HL-60/S4 (cell line): ENCODE measurements around the gene ERGIC1.

Experiments used
- in situ Hi-C: fragments of 300-500 bp; cut with MboI; formaldehyde crosslinking; loops from 2 replicates; pipeline ENCODE4 v1.14.3; 2022; ENCODE audit warnings: low sequenced_read_pairs

The ERGIC1 gene

GRCh38 chr5:172940268-172941066 is 106.4 kb downstream of the ERGIC1 start:
- in situ Hi-C loops = loop anchor here (25.0 kb wide), 1 partner anchor 453 kb away; no protein-coding TSS in a partner anchor

- in situ Hi-C loops = loop anchor here (25.0 kb wide), 1 partner anchor 454 kb away; no protein-coding TSS in a partner anchor
Observed at GRCh38 chr5:172941067-172941516, 107.0 kb downstream of the ERGIC1 start.

GRCh38 chr5:172942556-172942955 is 108.5 kb downstream of the ERGIC1 start:
- in situ Hi-C loops = loop anchor here (25.0 kb wide), 1 partner anchor 455 kb away; no protein-coding TSS in a partner anchor

- in situ Hi-C loops = loop anchor here (25.0 kb wide), 1 partner anchor 456 kb away; no protein-coding TSS in a partner anchor
Observed at GRCh38 chr5:172943283-172943841, 109.3 kb downstream of the ERGIC1 start.

- in situ Hi-C loops = loop anchor here (25.0 kb wide), 1 partner anchor 457 kb away; no protein-coding TSS in a partner anchor
Observed at GRCh38 chr5:172943906-172944305, 109.9 kb downstream of the ERGIC1 start.

GRCh38 chr5:172944741-172945140 is 110.7 kb downstream of the ERGIC1 start:
- in situ Hi-C loops = loop anchor here (25.0 kb wide), 1 partner anchor 457 kb away; no protein-coding TSS in a partner anchor

- in situ Hi-C loops = loop anchor here (25.0 kb wide), 1 partner anchor 458 kb away; no protein-coding TSS in a partner anchor
Observed at GRCh38 chr5:172945151-172945550, 111.1 kb downstream of the ERGIC1 start.

GRCh38 chr5:172946146-172946545 is 112.1 kb downstream of the ERGIC1 start:
- in situ Hi-C loops = loop anchor here (25.0 kb wide), 1 partner anchor 459 kb away; no protein-coding TSS in a partner anchor

GRCh38 chr5:172949426-172949825 is 115.4 kb downstream of the ERGIC1 start:
- in situ Hi-C loops = loop anchor here (25.0 kb wide), 1 partner anchor 462 kb away; no protein-coding TSS in a partner anchor

GRCh38 chr5:172950176-172950965 is 116.3 kb downstream of the ERGIC1 start:
- in situ Hi-C loops = no loop called here

- in situ Hi-C loops = no loop called here
Observed at GRCh38 chr5:172951371-172952033, 117.5 kb downstream of the ERGIC1 start.

GRCh38 chr5:172952034-172952511 is 118.0 kb downstream of the ERGIC1 start:
- in situ Hi-C loops = no loop called here

GRCh38 chr5:172953776-172954675 is 120.0 kb downstream of the ERGIC1 start:
- in situ Hi-C loops = no loop called here

GRCh38 chr5:172954751-172955159 is 120.7 kb downstream of the ERGIC1 start:
- in situ Hi-C loops = no loop called here

- in situ Hi-C loops = no loop called here
Observed at GRCh38 chr5:172956228-172956627, 122.2 kb downstream of the ERGIC1 start.

- in situ Hi-C loops = no loop called here
Observed at GRCh38 chr5:172956936-172957335, 122.9 kb downstream of the ERGIC1 start.

- in situ Hi-C loops = no loop called here
Observed at GRCh38 chr5:172957458-172957857, 123.4 kb downstream of the ERGIC1 start.

- in situ Hi-C loops = no loop called here
Observed at GRCh38 chr5:172958331-172959046, 124.4 kb downstream of the ERGIC1 start.
